Epithelial cell of esophagus (primary cell): ENCODE measurements around the gene PDF.
"Not testable (repeated sequence)": the region's sequence is repeated elsewhere in the genome, so short reads cannot be mapped to it uniquely, and the experiment has no call there.

ENCODE experiments used
- DNase-seq: peaks from one replicate; pipeline ENCODE4 v3.0.0; 2010; ENCODE audit warnings: low read depth
- H3K4me3 ChIP-seq: 2 replicates; pipeline ENCODE4 v1.5.1; 2011; ENCODE audit warnings: mild to moderate bottlenecking, low read length, control low read depth
- TF ChIP-seq, protein P1 (sequence below): IDR thresholded peaks from 2 replicates; pipeline ENCODE4 v1.5.1; 2011; ENCODE audit warnings: low read depth, mild to moderate bottlenecking, low read length, control low read depth, inconsistent platforms; ENCODE audit not compliant: insufficient read depth; ENCODE audit errors: missing control alignments

PDF gene

DNA sequence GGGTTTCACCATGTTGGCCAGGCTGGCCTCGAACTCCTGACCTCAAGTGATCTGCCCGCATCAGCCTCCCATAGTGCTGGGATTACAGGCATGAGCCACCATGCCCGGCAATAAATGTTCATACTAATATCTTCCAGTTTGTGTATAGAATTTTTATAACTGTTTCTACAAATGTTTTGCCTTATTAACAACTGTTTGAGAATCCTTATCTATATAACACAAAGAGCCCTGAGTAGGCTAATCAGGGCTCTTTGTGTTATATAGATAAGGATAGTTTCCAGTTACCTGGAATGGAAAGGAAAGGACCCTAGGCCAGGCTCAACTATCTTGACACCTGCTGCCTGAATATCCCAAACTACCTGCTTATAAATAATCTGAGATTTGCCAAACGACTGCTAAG, 38.5 kb upstream of the PDF start:
- TF ChIP-seq, protein P1, sequence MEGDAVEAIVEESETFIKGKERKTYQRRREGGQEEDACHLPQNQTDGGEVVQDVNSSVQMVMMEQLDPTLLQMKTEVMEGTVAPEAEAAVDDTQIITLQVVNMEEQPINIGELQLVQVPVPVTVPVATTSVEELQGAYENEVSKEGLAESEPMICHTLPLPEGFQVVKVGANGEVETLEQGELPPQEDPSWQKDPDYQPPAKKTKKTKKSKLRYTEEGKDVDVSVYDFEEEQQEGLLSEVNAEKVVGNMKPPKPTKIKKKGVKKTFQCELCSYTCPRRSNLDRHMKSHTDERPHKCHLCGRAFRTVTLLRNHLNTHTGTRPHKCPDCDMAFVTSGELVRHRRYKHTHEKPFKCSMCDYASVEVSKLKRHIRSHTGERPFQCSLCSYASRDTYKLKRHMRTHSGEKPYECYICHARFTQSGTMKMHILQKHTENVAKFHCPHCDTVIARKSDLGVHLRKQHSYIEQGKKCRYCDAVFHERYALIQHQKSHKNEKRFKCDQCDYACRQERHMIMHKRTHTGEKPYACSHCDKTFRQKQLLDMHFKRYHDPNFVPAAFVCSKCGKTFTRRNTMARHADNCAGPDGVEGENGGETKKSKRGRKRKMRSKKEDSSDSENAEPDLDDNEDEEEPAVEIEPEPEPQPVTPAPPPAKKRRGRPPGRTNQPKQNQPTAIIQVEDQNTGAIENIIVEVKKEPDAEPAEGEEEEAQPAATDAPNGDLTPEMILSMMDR = no peak
- H3K4me3 ChIP-seq = no peak overlapping the region
- DNase-seq = no peak

DNA sequence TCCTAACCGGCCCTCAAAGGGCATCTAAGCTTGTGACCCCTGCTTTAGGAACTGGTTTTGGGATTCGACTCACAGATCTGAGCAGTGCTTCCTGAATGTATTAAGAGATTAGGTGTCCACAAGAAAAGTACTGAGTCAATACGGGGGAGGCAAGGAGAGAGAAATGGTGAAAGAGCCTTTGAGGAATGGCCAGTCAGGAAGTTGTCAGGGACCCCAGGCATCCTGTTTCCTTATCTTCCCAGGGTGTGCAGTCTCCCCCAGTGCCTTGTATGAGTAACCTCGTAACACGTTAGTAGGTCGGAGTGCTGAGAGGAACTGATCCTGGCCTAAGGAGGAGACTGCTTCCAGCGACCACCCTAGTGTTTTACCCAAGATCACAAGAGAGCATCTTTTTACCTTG, 37.6 kb upstream of the PDF start:
- no peak overlapping the region for H3K4me3 ChIP-seq
- no peak for DNase-seq
- TF ChIP-seq, protein P1 = no peak

DNA sequence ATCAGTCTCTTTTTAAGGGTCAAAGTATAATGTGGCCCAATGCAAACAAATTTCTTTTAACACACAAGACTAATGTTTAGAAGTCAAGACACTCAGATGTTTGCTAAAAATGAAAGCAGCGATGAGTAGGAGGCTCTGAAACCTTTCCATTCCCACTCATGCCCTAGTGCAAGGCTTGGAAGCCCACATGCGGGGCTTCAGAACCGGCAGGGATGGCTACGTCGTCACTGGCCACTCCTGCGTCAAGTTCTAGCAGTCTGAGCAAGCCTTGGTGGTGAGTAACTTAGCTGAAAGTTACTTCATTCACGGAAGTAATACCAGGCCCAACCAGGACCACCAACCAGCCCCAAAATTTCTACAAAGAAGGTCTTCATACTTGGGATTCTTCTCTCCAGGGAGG, 36.0 kb upstream of the PDF start:
- DNase-seq = no peak
- no peak overlapping the region for H3K4me3 ChIP-seq
- TF ChIP-seq, protein P1 = no peak

DNA sequence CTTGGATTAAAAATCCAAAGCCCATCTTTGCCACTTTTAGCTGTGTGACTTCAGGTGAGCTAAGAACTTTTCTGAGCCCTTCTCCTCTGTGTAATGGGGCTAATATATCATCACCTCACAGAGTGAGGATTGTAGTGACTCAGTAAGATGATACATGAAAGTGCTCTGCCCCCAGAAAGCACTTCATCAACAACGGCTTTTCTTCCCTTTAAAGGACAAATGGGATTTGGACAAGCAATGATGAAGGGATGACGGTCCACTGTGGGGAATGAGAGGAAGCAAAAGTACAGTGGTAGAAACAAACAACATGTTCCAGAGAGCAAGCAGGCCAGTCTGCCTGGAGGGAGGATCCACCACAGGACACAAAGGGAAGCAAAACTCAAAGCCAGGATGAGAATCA, 35.5 kb upstream of the PDF start:
- TF ChIP-seq, protein P1 = no peak
- no peak overlapping the region for H3K4me3 ChIP-seq
- DNase-seq = no peak

DNA sequence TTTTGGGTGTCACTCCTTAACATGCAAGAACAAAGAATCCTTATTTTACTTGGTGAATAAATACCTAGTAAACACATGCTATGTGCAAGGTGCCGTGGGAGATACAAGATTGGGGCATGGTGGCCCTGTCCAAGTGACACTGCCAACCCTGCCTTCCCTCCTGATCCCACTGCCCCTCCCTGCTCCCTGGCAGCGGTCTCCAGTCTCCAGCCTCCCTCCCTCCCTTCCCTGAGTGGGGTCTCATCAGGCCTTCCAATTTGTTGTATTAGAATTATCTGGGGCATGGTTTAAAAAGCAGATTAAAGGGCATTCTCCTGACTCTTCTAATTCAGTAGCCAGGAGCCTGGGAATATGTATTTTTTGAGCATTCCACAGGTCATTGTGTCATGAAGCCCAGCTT, 33.7 kb upstream of the PDF start:
- DNase-seq = no peak
- TF ChIP-seq, protein P1 = no peak
- no peak overlapping the region for H3K4me3 ChIP-seq

DNA sequence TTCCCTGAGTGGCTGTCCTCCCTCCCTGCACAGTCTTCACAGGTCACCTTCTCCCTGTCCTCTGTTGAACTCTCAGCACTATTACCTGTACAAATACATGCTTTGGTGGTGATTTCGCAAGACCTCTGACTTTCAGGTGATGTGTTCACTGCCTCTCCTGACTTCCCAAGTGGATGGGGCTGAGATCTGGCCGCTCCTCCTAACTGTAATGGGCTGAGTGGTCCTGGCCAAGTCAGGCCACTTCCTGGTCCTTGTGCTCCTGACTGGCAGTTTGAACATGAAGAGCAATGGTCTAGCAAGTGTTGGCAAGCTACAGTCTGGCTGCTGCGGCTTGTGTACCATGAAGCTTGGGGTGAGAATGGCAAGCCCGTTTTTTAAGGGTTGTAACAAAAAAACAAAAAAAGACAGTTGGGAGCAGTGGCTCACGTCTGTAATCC, 32.9 kb upstream of the PDF start:
- no peak overlapping the region for H3K4me3 ChIP-seq
- TF ChIP-seq, protein P1 = no peak
- peak; percentile 66 for DNase-seq

DNA sequence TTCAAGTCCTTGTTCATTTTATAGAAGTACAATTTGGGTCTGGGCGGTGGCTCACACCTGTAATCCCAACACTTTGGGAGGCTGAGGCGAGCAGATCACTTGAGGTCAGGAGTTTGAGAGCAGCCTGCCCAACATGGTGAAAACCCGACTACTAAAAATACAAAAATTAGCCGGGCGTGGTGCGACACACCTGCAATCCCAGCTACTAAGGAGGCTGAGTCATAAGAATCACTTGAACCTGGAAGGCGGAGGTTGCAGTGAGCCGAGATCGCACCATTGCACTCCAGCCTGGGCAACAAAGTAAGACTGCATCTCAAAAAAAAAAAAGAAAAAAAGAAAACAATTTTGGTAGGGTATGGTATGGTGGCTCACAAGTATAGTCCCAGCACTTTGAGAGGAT, 29.7 kb upstream of the PDF start:
- not testable (repeated sequence) for H3K4me3 ChIP-seq
- DNase-seq = peak; percentile 35
